ENCODE results near the gene NUDT2.

NUDT2 gene

DNA sequence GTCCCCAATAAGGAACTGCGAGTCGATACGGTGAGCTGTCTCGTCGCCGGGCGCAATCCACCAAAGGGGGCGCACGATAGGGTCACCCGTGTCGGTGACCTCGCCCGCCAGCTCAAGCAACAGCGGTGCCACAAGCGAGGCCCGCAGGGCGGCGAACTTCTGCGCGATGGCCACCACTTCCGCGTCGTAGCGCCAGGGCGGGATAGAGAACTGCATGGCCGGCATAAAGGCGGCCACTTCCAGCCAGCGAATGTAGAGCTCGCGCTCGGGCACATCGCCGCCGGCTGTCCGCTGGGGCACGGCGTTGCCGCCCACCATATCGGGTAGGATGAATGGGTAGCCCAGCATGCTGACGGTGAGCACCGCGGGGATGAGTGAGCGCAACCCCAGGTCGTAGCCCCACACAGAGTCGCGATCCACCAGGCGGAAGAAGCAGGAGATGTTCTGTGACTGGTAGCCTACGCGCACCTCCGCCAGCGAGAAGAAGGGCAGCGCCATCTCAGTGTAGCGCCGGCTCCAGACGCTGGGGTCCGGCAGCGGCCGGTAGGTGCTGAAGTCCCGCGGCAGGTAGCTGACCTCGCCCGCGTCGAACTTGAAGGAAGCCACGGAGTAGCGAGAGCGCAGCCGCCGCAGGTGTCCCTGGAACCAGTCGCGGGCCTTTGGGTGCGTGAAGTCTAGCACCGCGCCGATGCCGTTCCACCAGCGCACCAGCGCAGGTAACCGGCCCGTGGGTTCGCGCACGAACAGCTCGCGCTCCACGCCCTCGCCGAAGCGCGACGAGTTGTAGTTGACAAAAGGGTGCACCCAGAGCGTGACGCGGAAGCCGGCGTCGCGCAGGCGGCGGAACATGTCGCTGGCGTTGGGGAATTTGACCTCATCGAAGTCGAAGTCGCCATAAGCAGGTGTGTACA lies 41.9 kb downstream of the NUDT2 start:
- DNase-seq (ENCODE audit: low read depth): no peak

GRCh38 chr9:34371886-34372466 lies 42.6 kb downstream of the NUDT2 start:
- DNase-seq (ENCODE audit: low read depth): no peak

- DNase-seq (ENCODE audit: low read depth): no peak
Observed at GRCh38 chr9:34372467-34373011, 43.2 kb downstream of the NUDT2 start.

DNA sequence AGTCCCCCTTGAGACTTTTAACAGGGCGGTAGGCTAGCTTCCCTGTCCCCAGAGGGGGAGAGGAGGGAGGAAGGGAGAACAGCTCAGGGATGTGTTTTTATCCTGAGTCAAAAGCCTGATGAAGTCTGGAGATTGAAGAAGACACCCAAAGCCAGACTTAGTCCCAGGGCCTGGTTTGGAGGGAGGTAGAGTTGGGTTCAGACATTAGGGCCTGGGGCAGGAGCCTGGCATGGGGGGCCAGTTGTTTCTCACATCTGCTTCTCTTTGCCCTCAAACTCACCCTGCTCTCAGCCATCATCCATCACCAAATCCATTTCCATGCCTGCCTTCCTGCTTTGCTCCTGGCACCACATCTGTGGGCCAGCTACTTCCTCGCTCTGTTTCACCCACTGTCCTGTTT lies 44.4 kb downstream of the NUDT2 start:
- no peak for DNase-seq (ENCODE audit: low read depth)

DNA sequence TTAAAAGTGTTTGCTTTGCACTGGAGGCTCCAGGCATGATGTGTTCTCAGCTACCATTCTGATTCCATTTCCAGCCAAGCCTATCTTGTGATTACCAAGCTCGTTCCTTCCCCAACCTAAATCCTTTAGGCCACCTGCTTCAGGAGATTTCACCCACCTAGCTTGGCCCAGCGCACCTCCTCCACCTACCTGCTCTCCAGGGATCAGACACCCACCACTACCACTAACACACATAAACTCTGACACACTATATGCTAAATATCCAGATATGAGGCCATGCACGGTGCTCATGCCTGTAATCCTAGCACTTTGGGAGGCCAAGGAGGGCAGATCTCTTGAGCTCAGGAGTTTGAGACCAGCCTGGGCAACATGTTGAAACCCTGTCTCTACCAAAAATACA lies 45.0 kb downstream of the NUDT2 start:
- DNase-seq (ENCODE audit: low read depth): no peak

DNA sequence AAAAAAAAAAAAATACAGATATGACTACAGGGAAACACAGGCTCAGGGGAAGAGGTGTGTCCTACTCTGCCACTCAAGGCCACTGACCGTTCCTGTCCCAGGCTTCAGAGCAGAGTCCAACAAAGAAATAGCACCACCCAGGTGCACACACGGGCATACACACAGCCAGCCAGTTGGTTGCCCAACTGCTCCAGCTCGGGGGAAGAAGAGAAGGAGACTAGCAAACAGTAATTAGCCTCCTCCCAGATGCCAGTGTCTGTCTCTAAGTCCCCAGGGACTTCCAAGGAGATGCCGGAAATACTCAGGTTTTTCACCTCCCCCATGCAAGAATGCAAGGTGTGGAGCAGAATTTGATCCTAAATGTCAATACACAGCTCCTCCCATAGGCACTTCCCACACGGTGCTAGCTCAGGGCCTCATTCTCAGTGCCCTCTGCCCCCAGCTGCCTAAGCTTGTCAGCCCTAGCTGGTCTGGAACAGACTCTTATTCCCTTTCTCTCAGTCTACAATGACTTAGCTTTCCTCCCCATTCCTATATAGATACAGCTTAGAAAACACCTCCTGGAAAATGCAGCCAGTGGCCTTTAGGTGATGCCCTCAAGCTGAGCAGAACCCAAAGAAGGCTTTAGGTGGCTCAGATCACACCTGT lies 45.7 kb downstream of the NUDT2 start:
- no peak for DNase-seq (ENCODE audit: low read depth)

DNA sequence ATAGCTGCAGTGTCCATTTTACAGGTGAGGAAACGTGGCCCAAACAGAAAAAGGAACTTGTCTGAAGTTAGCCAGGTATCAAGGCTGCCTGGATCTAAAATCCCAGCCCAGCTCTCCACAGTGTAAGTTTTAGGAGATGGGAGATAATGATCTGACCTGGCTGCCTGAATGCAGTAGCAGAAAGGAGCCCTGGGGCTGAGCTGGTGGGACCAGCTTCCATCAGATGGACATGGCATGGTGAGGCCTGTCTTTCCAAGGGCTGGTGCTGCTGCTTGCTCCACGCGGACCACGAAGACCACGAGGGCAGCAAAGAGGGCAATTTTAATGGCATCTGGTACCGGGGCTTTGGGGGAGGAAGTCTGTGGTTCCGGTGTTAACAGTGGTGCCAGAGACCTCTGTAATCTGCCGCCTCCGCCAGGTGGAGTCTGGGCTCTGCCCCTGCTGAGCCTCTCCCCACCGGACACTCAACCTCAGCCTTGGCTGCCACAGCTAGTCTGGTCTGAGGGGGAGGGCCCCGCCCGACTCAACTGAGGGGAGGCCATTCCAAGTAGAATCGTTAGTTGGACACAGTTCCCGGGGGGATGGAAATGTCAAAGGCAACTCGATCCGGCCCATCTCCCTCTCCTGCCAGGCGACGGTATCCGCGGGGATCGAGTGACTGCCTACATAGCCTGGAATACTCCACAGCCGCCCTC lies 46.7 kb downstream of the NUDT2 start:
- peak; percentile 18 for DNase-seq (ENCODE audit: low read depth)

- peak; percentile 86 for DNase-seq (ENCODE audit: low read depth)
Observed at GRCh38 chr9:34376596-34377403, 47.4 kb downstream of the NUDT2 start, which contains the start of gene MYORG. Gene MYORG (minus strand): TSS chr9:34376898. CDS start chr9:34372943, 3,955 bp downstream.

DNA sequence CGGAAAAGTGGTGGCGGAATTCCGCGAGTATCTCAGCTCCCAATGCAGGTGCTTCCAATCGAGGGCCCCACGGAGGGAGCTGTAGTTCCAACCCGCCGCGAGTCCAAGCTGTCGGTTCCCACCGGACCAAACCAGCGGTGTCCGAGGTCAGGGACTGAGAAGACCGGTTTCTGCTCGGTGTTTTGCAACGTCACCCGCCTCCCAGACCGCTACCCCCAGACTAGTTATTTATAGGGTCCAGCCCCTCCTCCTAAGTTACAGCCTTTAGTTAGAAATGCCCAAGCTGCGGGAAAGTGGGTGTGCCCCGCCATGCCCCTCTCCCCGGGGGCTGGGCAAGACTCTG lies 48.0 kb downstream of the NUDT2 start:
- peak; percentile 26 for DNase-seq (ENCODE audit: low read depth)

DNA sequence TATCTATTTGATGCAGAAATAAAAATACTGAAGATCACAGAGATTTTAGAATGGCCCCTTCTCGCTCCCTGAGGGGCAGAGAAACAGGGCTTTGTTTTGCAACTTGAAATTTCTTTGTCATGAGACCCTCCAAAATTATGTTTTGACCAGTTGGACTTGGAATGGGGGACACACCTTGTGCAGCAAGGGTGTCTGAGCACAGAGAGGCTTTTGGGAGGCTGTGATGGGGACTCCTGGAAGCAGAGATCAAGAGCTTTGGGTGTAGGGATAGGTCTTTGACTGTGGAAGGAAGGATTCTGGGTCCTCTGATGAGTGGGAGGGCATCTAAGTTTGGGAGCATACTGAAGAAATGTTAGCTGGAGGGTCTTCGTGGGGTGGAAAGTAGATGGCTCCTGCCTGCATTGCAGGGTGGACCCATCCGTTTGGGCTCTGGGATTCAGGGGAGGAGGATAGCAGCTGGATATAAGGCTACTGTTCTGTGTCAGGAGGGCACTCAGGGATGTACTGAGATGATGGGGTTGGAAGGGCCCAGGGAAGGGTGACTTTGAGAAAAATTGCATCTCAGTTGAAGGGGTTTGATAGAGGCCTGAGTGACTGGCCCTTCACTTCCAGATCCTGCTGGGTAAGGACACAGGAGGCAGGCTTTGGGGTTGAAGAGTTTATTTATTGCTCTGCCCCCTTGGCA lies 49.1 kb downstream of the NUDT2 start:
- no peak for DNase-seq (ENCODE audit: low read depth)

DNA sequence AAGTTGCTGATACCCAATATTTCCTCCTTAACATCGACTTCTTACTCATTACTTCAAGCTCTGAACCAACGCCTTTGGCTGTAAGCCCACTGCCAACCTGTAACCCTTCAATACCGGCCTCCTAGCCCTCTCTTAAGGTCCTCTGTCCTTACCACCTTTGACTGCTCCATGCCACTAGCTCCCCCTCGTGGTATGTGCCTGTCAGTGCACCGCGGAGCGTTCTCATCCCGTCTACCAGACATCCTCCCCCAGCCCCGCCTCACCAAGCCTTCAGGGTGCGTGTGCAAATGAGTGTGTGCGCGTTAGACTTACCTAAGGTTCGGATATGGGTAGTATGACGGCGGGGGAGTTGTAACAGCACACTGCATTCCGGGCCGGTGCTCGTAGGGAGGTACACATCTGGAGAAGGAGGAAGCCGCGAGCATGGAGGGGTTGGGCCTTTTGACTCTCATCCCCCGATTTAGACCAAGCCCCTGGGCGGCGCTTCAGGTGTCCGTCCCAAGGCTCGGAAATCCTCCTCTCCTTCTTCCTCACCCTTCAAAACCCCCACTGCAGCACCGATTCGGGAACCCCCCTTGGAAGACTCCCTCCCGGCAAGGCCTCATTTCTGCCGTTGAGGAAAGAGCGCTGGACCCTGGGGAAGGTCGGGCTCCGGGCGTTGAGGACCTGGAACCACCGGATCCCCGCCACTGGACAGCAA lies 50.1 kb downstream of the NUDT2 start:
- DNase-seq (ENCODE audit: low read depth): peak; percentile 76

- no peak for DNase-seq (ENCODE audit: low read depth)
Observed at GRCh38 chr9:34380034-34380510, 50.7 kb downstream of the NUDT2 start.

DNA sequence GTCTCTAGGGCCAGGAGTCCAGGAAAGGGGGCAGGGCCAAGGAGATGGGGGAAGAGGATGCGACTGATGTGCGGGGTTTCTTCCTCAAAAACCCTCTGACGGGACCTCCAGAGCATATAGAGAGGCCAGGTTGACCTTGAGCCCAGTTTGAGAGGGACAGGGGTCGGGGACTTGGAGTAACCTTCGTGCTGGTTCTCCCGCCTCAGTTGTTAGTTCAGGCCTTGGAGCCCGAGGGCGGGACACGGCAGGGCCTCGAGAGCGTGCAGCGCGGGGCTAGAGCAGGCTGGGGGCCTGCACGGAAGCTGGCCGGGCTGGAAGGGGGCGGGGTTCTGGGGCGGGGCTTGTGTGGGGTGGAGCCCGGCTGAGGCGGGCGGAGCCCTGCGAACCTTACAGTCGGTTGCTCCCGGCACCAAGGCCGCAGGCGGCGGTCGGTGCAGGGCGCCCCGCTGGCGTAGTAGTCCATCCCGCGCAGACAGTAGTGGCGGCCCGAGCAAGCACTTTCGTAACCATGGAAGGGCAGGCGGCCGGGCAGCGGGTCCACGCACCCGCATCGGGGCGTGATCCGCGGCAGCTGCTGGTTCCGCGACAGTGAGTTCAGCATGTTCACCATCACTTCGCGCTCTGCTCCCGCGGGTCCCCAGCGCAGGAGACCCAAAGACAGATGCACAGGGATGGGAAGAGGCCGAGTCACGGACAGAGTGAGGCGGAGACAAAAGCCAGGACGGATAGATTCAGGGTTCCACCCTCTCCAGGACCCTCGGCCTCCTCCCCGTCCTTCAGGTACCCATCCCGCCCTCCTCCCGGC lies 51.3 kb downstream of the NUDT2 start:
- peak; percentile 72 for DNase-seq (ENCODE audit: low read depth)

GRCh38 chr9:34381323-34381722 lies 52.0 kb downstream of the NUDT2 start:
- no peak for DNase-seq (ENCODE audit: low read depth)

DNA sequence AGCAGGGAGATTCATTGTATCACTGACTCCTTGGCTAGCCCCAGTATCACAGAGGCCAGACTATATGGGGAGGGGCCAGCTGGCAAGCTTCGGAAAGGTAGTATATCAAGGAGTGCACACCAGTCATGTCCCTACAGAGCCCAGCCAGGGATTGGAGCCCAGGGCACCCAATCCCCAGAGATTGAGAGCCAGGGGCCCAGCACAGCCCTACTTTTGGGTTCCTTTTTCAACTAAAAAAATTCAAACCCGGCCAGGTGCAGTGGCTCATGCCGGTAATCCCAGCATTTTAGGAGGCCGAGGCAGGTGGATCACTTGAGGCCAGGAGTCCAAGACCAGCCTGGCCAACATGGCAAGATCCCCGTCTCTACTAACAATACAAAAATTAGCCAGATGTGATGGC lies 52.7 kb downstream of the NUDT2 start:
- no peak for DNase-seq (ENCODE audit: low read depth)

GRCh38 chr9:34382879-34383278 lies 53.5 kb downstream of the NUDT2 start:
- DNase-seq (ENCODE audit: low read depth): no peak

DNA sequence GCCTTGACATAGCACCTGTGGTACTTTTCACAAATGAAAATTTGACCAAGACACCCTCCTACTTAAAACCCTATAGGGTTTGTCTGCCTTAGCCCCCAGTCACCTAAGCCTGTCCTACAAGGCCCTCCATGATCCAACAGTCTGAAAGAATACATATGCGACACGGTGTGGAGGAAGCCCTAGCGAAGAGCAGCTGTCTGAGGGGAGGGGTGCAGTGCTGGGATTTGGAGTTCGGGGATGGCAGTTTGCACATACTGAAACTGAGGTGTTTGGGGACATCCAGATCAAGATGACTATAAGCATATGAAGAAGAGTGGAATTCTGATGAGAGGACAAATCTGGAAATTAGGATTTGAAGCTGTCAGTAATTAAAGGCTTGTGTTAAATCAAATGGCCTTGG lies 54.5 kb downstream of the NUDT2 start:
- DNase-seq (ENCODE audit: low read depth): no peak

GRCh38 chr9:34384368-34385165 lies 55.2 kb downstream of the NUDT2 start:
- DNase-seq (ENCODE audit: low read depth): no peak

All from iris pigment epithelial cell (primary cell).